Loucy (cell line): ENCODE measurements around the gene XIRP2.

Source experiments
- H2AFZ ChIP-seq: fragments of 200-600 bp; sonication (generic); 2 replicates; pipeline ENCODE4 v1.6.0; 2016; ENCODE audit warnings: antibody characterized with exemption, mild to moderate bottlenecking, low read length, moderate library complexity
- H3F3A ChIP-seq: fragments of 200-600 bp; 2 replicates; pipeline ENCODE4 v1.6.0; 2016; ENCODE audit warnings: antibody characterized with exemption, low read depth, mild to moderate bottlenecking
- H3K27me3 ChIP-seq: fragments of 200-600 bp; sonication (generic); 2 replicates; pipeline ENCODE4 v1.6.1; 2014; ENCODE audit warnings: low read length, mild to moderate bottlenecking; ENCODE audit not compliant: insufficient read depth, poor library complexity, severe bottlenecking
- H3K36me3 ChIP-seq: fragments of 200-600 bp; sonication (generic); 2 replicates; pipeline ENCODE4 v1.6.1; 2016; ENCODE audit warnings: low read length; ENCODE audit not compliant: insufficient read depth
- H3K4me1 ChIP-seq: fragments of 200-600 bp; sonication (generic); 2 replicates; pipeline ENCODE4 v1.5.1; 2014; ENCODE audit warnings: low read length, mild to moderate bottlenecking; ENCODE audit not compliant: insufficient read depth, poor library complexity, severe bottlenecking
- H3K4me2 ChIP-seq: fragments of 200-600 bp; sonication (generic); 2 replicates; pipeline ENCODE4 v1.6.0; 2014; ENCODE audit warnings: antibody characterized with exemption, low read length, low read depth, mild to moderate bottlenecking; ENCODE audit not compliant: poor library complexity, severe bottlenecking
- H3K4me3 ChIP-seq: fragments of 200-600 bp; sonication (generic); 2 replicates; pipeline ENCODE4 v1.5.1; 2014; ENCODE audit warnings: low read length, mild to moderate bottlenecking, mixed read lengths; ENCODE audit not compliant: poor library complexity, severe bottlenecking
- H3K79me2 ChIP-seq: fragments of 200-600 bp; sonication (generic); 2 replicates; pipeline ENCODE4 v1.6.1; 2014; ENCODE audit warnings: low read length; ENCODE audit not compliant: insufficient read depth
- H3K9ac ChIP-seq: fragments of 200-600 bp; sonication (generic); 2 replicates; pipeline ENCODE4 v1.6.0; 2014; ENCODE audit warnings: mild to moderate bottlenecking, low read depth, low read length, moderate library complexity; ENCODE audit not compliant: poor library complexity, severe bottlenecking
- H3K9me2 ChIP-seq: fragments of 200-600 bp; sonication (generic); replicated peaks from 2 replicates; pipeline ENCODE4 v1.6.1; 2016; ENCODE audit warnings: low read depth, low read length, mixed read lengths
- H3K9me3 ChIP-seq: fragments of 200-600 bp; sonication (generic); 2 replicates; pipeline ENCODE4 v1.6.1; 2014; ENCODE audit warnings: mild to moderate bottlenecking, antibody characterized with exemption, low read length, low read depth; ENCODE audit not compliant: insufficient read depth
- H4K20me1 ChIP-seq: fragments of 200-600 bp; sonication (generic); 2 replicates; pipeline ENCODE4 v1.6.0; 2014; ENCODE audit warnings: antibody characterized with exemption, low read length, mild to moderate bottlenecking; ENCODE audit not compliant: insufficient read depth, poor library complexity, severe bottlenecking
- EZH2phosphoT487 ChIP-seq: fragments of 200-600 bp; IDR thresholded peaks from 2 replicates; pipeline ENCODE4 v1.6.1; 2018; ENCODE audit warnings: antibody characterized with exemption, mild to moderate bottlenecking, moderate library complexity, borderline replicate concordance
- TF ChIP-seq, protein P1 (sequence below): fragments of 200-600 bp; sonication (generic); conservative IDR thresholded peaks from 2 replicates; pipeline ENCODE4 v1.5.1; 2014; ENCODE audit warnings: mild to moderate bottlenecking, antibody characterized with exemption, low read length

XIRP2 gene

DNA sequence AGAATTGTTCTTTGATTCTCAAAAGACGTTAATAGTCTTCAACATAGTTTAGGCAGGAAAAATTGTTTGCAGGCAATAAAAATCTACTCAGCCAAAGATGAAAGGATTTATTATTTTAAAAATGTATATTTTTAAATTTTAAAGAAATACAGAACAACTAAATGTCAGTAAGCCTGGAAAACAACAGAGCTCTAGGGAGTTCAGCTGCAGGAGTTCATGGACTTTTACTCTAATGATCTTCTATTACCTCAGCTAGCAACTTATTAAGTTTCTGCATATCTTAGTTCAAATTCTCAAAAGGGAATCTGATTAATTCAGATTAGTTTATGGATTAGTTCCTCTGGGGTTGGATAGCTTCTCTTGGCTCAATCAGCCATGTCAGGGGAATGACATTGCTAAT, 17.9 kb upstream of the XIRP2 start:
- H3K9me2 ChIP-seq, result no peaks in the 10 kb centered on the region
- H3K9ac ChIP-seq, result no peak overlapping the region
- TF ChIP-seq EZH2phosphoT487, result no peak
- TF ChIP-seq, protein P1, sequence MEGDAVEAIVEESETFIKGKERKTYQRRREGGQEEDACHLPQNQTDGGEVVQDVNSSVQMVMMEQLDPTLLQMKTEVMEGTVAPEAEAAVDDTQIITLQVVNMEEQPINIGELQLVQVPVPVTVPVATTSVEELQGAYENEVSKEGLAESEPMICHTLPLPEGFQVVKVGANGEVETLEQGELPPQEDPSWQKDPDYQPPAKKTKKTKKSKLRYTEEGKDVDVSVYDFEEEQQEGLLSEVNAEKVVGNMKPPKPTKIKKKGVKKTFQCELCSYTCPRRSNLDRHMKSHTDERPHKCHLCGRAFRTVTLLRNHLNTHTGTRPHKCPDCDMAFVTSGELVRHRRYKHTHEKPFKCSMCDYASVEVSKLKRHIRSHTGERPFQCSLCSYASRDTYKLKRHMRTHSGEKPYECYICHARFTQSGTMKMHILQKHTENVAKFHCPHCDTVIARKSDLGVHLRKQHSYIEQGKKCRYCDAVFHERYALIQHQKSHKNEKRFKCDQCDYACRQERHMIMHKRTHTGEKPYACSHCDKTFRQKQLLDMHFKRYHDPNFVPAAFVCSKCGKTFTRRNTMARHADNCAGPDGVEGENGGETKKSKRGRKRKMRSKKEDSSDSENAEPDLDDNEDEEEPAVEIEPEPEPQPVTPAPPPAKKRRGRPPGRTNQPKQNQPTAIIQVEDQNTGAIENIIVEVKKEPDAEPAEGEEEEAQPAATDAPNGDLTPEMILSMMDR, result no peak
- no peak overlapping the region for H3K4me3 ChIP-seq
- H3F3A ChIP-seq, result no peaks in the 10 kb centered on the region
- H3K79me2 ChIP-seq, result no peaks in the 10 kb centered on the region
- H3K9me3 ChIP-seq, result no peaks in the 10 kb centered on the region
- H3K4me2 ChIP-seq, result no peak overlapping the region
- H3K36me3 ChIP-seq, result no peaks in the 10 kb centered on the region
- no peaks in the 10 kb centered on the region for H3K27me3 ChIP-seq
- H4K20me1 ChIP-seq, result no peaks in the 10 kb centered on the region
- H3K4me1 ChIP-seq, result no peaks in the 10 kb centered on the region
- no peak overlapping the region for H2AFZ ChIP-seq

- no peak overlapping the region for H2AFZ ChIP-seq
- H3K79me2 ChIP-seq, result no peaks in the 10 kb centered on the region
- H3K9me2 ChIP-seq, result no peaks in the 10 kb centered on the region
- no peaks in the 10 kb centered on the region for H3K4me1 ChIP-seq
- H3K9ac ChIP-seq, result no peak overlapping the region
- no peaks in the 10 kb centered on the region for H4K20me1 ChIP-seq
- no peaks in the 10 kb centered on the region for H3K27me3 ChIP-seq
- H3K36me3 ChIP-seq, result no peaks in the 10 kb centered on the region
- H3K4me2 ChIP-seq, result no peak overlapping the region
- no peaks in the 10 kb centered on the region for H3K9me3 ChIP-seq
- TF ChIP-seq, protein P1, result no peak
- no peak for TF ChIP-seq EZH2phosphoT487
- H3K4me3 ChIP-seq, result no peak overlapping the region
- no peaks in the 10 kb centered on the region for H3F3A ChIP-seq
Observed at GRCh38 chr2:166881177-166881576, 7.1 kb upstream of the XIRP2 start.

GRCh38 chr2:166882851-166883250, 5.4 kb upstream of the XIRP2 start:
- Histone ChIP-seq H3K9me3 (no peaks in the 10 kb centered on the region), H3K9me2 (no peaks in the 10 kb centered on the region), H3K9ac (no peak overlapping the region), H4K20me1 (no peaks in the 10 kb centered on the region), H3K27me3 (no peaks in the 10 kb centered on the region), H3K4me3 (no peak overlapping the region), H3K4me2 (no peak overlapping the region), H3K36me3 (no peaks in the 10 kb centered on the region), H3K4me1 (no peaks in the 10 kb centered on the region), H3K79me2 (no peaks in the 10 kb centered on the region), H3F3A (no peaks in the 10 kb centered on the region), H2AFZ (no peak overlapping the region)
- TF ChIP-seq EZH2phosphoT487, result no peak
- TF ChIP-seq, protein P1, result no peak
